ENCODE measurements around the gene SLC26A8.
"Not testable (repeated sequence)": the region's sequence is repeated elsewhere in the genome, so short reads cannot be mapped to it uniquely, and the experiment has no call there.

SLC26A8 gene

GRCh38 chr6:35962779-35963560 is 61.5 kb downstream of the SLC26A8 start:
- H3K4me3 ChIP-seq (ENCODE audit: low read depth, low read length): no peak overlapping the region
- no peak for DNase-seq (ENCODE audit: low read depth)

- DNase-seq (ENCODE audit: low read depth): no peak
- no peak overlapping the region for H3K4me3 ChIP-seq (ENCODE audit: low read depth, low read length)
Observed at GRCh38 chr6:35960187-35960586, 64.3 kb downstream of the SLC26A8 start.

GRCh38 chr6:35955970-35956369 is 68.5 kb downstream of the SLC26A8 start:
- H3K4me3 ChIP-seq (ENCODE audit: low read depth, low read length): no peak overlapping the region
- DNase-seq (ENCODE audit: low read depth): no peak

DNA sequence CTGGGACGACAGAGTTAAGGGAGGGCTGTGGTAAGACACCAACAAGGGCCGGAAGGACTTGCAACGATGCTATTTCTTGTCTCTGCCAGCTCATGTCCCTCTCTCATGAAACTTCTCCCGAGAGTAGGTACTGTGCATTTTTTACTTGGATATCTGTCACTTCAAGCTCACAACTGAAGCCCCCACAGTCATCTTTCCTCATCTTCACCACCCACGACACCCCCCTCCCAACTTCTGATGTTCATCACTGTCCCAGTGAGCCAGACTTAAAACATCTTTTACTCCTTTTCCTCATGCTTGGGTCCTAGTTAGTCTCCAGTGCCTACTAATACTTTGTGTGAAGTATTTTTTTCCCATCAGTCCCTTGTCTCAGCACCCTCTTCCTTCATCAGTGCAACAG is 68.9 kb downstream of the SLC26A8 start:
- H3K4me3 ChIP-seq (ENCODE audit: low read depth, low read length): no peak overlapping the region
- DNase-seq (ENCODE audit: low read depth): no peak

DNA sequence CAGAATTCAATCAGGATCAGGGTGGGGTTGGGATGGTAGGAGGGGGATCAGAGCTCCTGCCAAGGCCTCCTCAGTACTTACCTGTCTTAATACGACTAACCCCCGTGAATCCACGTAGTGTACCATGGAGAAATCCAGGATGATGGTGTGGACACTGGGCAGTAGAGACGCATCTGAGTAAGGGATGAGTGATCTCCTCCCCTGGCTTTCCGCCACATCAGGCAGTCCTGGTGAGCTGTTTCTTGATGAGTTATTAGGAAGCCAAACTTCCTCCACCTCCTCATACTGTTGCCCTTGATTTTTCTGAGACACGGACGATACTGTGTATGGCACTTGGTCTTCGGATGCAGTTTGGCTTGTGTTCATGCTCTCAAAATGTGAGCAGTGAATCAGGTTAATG is 69.4 kb downstream of the SLC26A8 start:
- H3K4me3 ChIP-seq (ENCODE audit: low read depth, low read length): no peak overlapping the region
- no peak for DNase-seq (ENCODE audit: low read depth)

GRCh38 chr6:35954333-35954732 is 70.1 kb downstream of the SLC26A8 start:
- H3K4me3 ChIP-seq (ENCODE audit: low read depth, low read length): no peak overlapping the region
- DNase-seq (ENCODE audit: low read depth): no peak

DNA sequence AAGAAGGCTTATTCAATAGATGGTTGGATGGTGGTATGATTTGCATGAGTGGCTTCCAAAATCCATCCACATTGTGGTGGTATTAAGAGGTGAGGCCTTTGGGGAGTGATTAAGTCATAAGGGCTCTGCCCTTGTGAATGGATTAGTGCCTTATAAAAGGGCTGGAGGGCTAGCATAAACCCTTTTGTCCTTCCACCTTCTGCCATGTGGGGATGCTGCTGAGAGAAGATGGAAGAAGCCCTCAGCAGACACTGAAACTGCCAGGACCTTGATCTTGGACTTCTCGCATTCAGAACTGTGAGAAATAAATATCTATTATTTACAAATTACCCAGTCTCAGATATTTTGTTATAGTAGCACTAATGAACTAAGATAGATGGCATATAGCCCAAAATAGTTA is 75.7 kb downstream of the SLC26A8 start:
- no peak for DNase-seq (ENCODE audit: low read depth)
- H3K4me3 ChIP-seq (ENCODE audit: low read depth, low read length): no peak overlapping the region

DNA sequence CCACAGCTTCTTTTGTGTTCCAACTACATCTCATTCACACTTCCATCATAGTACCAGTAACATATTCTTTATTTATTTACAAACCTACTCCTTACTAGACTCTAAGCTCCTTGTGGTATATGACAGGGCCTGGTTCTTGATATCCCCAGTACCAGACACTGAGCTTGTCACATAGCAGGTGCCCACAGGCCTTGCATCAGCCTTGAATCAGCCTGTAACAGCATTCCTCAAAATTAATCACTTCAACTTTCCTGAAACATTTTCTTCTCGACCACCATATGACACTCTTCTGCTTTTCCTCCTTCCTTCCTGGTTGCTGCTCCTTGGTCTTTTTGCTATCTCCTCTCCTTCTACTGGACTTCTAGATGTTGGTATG is 78.8 kb downstream of the SLC26A8 start:
- H3K4me3 ChIP-seq (ENCODE audit: low read depth, low read length): no peak overlapping the region
- DNase-seq (ENCODE audit: low read depth): no peak

DNA sequence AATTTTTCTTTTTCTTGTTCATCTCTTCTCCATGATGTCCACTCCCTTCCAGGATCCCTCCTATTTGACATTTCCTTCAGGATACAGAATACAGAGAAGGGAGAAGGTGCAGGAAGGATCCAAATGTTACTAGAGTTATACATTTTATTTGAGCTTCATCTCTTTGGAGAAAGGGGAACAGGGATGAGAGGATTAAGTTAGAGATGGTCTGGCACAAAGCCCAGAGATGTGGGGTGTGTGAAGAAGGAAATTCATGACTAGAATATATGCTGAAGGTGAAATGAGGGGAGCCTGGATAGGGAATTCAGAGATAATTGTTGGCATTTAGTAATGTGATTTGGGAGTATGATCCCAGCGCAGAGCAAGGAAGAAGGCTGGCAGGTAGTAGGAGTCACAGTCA is 81.1 kb downstream of the SLC26A8 start:
- no peak for DNase-seq (ENCODE audit: low read depth)
- no peak overlapping the region for H3K4me3 ChIP-seq (ENCODE audit: low read depth, low read length)

DNA sequence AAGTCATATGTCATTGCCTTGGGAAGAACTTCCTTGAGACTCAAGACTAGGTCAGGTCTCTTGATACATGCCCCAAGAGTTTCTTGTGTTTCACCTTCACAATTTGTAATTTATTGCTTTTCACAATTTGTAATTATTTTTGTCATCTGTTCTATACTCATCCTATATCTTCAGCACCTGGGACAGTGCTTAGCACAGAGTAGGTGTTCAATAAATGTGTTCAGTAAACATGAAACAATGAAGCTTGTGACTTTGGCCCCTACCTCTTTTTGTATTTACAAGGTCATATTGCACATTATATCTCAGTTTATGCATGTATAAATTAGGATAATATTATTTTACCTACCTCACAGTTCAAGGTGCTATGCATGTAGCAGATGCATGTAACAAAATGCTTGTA is 82.1 kb downstream of the SLC26A8 start:
- H3K4me3 ChIP-seq (ENCODE audit: low read depth, low read length): no peak overlapping the region
- no peak for DNase-seq (ENCODE audit: low read depth)

DNA sequence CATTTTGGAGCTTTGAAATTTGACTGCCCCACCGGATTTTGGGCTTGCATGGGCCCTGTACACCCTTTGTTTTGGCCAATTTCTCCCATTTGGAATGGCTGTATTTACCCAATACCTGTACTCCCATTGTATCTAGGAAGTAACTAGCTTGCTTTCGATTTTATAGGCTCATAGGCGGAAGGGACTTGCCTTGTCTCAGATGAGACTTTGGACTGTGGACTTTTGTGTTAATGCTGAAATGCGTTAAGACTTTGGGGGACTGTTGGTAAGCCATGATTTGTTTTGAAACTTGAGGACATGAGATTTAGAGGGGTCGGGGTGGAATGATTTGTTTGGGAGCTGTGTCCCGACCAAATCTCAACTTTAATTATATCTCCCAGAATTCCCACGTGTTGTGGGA is 83.3 kb downstream of the SLC26A8 start:
- not testable (repeated sequence) for DNase-seq (ENCODE audit: low read depth); H3K4me3 ChIP-seq (ENCODE audit: low read depth, low read length)

- DNase-seq (ENCODE audit: low read depth); H3K4me3 ChIP-seq (ENCODE audit: low read depth, low read length): not testable (repeated sequence)
Observed at GRCh38 chr6:35940014-35940413, 84.4 kb downstream of the SLC26A8 start.

GRCh38 chr6:35939259-35939658 is 85.2 kb downstream of the SLC26A8 start:
- not testable (repeated sequence) for H3K4me3 ChIP-seq (ENCODE audit: low read depth, low read length); DNase-seq (ENCODE audit: low read depth)

GRCh38 chr6:35936681-35937359 is 87.6 kb downstream of the SLC26A8 start:
- DNase-seq (ENCODE audit: low read depth): no peak
- no peak overlapping the region for H3K4me3 ChIP-seq (ENCODE audit: low read depth, low read length)

DNA sequence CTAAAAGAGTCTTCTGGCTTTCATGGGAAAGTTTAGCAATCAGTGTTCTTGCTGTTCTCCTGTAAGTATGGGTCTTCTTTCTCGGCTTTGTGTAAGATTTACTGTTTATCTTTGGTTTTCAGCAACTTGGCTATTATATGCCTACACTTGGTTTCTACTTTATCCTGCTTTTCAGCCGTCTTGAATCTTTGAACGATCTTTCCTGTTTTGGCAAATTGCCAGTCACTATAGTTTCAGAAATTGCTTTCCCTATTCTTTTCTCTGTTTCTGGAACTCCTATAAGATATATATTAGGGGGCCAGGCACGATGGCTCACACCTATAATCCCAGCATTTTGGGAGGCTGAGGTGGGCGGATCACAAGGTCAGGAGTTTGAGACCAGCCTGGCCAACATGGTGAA is 89.0 kb downstream of the SLC26A8 start:
- DNase-seq (ENCODE audit: low read depth): no peak
- no peak overlapping the region for H3K4me3 ChIP-seq (ENCODE audit: low read depth, low read length)

GRCh38 chr6:35933844-35934243 is 90.6 kb downstream of the SLC26A8 start:
- no peak for DNase-seq (ENCODE audit: low read depth)
- no peak overlapping the region for H3K4me3 ChIP-seq (ENCODE audit: low read depth, low read length)

GRCh38 chr6:35931873-35932272 is 92.6 kb downstream of the SLC26A8 start:
- DNase-seq (ENCODE audit: low read depth); H3K4me3 ChIP-seq (ENCODE audit: low read depth, low read length): not testable (repeated sequence)

- H3K4me3 ChIP-seq (ENCODE audit: low read depth, low read length): no peak overlapping the region
- no peak for DNase-seq (ENCODE audit: low read depth)
Observed at GRCh38 chr6:35931120-35931561, 93.3 kb downstream of the SLC26A8 start.

- no peak for DNase-seq (ENCODE audit: low read depth)
- no peak overlapping the region for H3K4me3 ChIP-seq (ENCODE audit: low read depth, low read length)
Observed at GRCh38 chr6:35929601-35930000, 94.8 kb downstream of the SLC26A8 start.

DNA sequence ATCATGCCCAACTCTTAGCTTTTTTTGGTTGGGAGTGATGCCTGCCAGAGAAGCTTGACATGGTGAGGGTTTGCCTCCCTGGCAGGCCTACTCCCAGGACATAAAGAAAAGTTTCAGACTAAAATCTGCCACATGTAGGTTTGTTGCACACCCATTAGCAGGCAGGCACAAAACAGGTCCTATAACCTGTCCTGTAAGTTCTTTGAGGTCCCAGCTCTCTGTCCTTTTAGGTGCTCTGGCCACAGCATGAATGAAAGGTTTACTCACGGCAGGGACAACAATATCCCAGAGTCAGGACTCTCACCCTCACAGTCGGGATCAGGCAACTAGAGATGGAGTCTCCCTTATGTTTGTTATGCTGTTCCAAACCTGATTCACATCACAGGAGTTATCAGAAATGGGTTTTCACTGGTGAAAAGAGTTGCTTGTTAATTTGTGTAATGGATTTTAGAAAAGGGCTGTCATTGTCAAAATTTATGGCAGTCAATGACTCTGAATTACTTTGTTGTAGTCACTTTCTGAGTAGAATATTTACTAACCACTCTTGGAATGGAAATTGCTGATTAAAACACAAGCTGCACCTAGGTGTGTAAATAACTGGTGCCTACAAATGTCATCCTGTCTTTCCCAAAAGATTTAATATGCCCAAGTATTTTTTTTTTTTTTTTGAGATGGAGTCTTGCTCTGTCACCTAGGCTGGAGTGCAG is 97.8 kb downstream of the SLC26A8 start:
- DNase-seq (ENCODE audit: low read depth): no peak
- no peak overlapping the region for H3K4me3 ChIP-seq (ENCODE audit: low read depth, low read length)

Measured in skeletal muscle cell (primary cell).